Choroid plexus epithelial cell (primary cell): ENCODE results near the gene INPP5E.
A peak's percentile ranks its signal among the peaks of the same experiment; 100 is the strongest.

Experiments used
- DNase-seq: peaks from one replicate; pipeline ENCODE4 v3.0.0-alpha.2; 2010; ENCODE audit warnings: low read depth
- H3K4me3 ChIP-seq: 2 replicates; pipeline ENCODE4 v1.5.1; 2011; ENCODE audit warnings: low read depth, mild to moderate bottlenecking, control low read depth, low read length, moderate library complexity
- TF ChIP-seq, protein P1 (sequence below): conservative IDR thresholded peaks from 2 replicates; pipeline ENCODE4 v1.5.1; 2011; ENCODE audit warnings: low read depth, mild to moderate bottlenecking, control low read depth, inconsistent platforms, low read length, moderate library complexity

INPP5E gene

GRCh38 chr9:136438548-136439480 lies 831 bp downstream of the INPP5E start:
- TF ChIP-seq, protein P1, sequence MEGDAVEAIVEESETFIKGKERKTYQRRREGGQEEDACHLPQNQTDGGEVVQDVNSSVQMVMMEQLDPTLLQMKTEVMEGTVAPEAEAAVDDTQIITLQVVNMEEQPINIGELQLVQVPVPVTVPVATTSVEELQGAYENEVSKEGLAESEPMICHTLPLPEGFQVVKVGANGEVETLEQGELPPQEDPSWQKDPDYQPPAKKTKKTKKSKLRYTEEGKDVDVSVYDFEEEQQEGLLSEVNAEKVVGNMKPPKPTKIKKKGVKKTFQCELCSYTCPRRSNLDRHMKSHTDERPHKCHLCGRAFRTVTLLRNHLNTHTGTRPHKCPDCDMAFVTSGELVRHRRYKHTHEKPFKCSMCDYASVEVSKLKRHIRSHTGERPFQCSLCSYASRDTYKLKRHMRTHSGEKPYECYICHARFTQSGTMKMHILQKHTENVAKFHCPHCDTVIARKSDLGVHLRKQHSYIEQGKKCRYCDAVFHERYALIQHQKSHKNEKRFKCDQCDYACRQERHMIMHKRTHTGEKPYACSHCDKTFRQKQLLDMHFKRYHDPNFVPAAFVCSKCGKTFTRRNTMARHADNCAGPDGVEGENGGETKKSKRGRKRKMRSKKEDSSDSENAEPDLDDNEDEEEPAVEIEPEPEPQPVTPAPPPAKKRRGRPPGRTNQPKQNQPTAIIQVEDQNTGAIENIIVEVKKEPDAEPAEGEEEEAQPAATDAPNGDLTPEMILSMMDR, result no peak
- peak; percentile 33 for DNase-seq
- H3K4me3 ChIP-seq, result peak overlapping the region; percentile 81

- TF ChIP-seq, protein P1, result no peak
- no peak for DNase-seq
- H3K4me3 ChIP-seq, result peak overlapping the region; percentile 81
Measured at GRCh38 chr9:136437839-136438547, 1.7 kb downstream of the INPP5E start.

GRCh38 chr9:136437430-136437829 lies 2.2 kb downstream of the INPP5E start:
- H3K4me3 ChIP-seq, result peak overlapping the region; percentile 81
- TF ChIP-seq, protein P1, result no peak
- peak; percentile 64 for DNase-seq

DNA sequence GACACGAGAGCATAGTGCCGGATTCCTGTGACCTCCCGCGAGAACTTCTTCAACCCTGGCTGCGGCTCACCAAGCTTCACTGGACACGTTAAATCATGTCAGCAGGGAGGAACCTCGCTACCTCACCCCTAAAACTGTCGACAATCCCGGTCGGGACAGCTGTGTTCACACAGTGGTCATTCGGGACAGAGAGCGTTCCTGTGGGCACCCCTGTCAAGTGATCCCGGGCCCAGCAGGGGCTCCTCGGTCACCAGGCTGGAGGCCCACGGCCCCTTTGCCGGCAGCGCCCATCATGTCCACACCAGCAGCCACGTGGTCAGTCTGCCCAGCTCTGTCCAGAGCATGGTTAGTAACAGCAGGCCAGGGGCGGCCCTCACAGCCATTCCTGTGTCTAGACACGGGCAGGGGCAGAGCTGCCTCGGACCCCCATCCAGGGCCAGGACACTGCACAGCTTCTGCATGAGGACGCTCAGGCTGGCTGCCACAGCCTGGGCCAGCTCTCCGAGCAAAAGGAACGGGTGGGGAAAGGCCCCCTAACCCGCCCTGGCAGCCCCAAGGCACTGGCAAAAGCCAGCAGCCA lies 3.5 kb downstream of the INPP5E start:
- no peak for DNase-seq
- TF ChIP-seq, protein P1, result no peak
- no peak overlapping the region for H3K4me3 ChIP-seq

- DNase-seq, result no peak
- no peak overlapping the region for H3K4me3 ChIP-seq
- TF ChIP-seq, protein P1, result no peak
Measured at GRCh38 chr9:136434580-136435169, 5.0 kb downstream of the INPP5E start.

DNA sequence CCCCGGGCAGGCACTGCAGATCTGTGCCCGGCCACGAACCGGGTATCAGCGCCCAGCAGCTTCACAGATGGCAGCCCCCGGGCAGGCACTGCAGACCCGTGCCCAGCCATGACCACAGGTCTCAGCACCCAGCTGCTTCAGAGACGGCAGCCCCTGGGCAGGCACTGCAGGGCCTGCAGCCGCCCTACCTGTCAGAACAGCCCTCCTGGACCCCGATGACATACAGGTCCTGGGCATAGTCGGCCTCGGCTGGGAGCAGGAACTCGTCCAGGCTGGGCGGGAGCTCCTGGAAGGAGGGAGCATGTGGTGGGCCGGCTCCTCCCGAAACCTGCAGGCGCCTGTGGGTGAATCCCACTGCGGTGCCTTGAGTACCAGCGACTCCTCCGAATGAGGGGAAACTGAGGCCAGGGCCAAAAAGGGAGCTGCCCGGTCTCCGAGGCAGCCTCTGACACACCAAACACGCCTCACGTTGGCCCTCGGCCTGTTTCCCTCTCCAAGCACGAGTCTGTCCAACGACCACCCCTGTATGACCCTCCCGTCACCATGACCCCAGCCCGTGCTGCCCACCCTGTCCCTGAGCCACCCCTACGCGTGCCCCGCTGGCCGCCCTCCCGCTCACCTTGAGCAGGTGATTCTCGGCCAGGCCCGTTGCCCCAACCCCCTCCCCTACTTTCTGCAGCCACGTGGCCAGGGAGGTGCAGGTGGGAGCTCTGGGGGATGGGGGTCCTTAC lies 5.6 kb downstream of the INPP5E start:
- TF ChIP-seq, protein P1, result no peak
- no peak overlapping the region for H3K4me3 ChIP-seq
- DNase-seq, result no peak
